ENCODE results near the gene BCL2L14.
A peak's percentile ranks its signal among the peaks of the same experiment; 100 is the strongest.

The BCL2L14 gene

DNA sequence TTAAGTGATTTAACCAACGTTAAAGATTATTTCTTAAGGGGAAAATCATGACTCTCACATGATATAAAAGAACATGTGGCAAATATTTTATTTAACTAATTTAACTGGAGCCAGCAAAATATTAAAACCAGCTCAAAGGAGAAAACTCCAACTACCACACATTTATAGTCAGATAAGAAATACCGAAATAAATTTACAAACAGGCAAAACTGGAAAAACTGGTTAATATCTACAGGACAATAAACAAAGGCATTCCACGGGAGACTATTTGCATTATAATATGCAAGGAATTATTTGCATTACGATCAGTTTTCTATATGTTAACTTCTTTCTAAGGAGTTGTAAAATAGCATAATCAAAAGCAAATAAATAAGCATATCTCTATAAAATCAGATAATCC lies 13.8 kb upstream of the BCL2L14 start:
- DNase-seq, result no peak

DNA sequence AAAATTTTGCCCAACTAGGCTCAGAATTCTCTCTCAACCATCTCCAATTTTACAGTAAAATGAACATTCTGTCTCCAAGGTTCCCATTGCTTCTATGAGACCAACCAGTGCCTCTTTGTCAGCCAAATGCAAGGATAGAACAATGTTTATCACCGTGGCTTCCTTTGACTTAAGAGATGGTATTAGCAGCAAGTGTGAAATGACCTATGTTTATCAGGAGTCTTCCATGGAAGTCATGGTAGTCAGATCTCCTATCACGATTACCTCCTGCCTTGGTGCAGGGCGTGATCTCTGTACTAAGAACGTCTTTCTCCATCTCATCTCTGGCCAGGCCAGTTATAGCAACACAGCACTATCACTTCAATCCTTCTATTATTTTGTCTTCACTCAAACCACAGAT lies 6.1 kb upstream of the BCL2L14 start:
- no peak for DNase-seq

DNA sequence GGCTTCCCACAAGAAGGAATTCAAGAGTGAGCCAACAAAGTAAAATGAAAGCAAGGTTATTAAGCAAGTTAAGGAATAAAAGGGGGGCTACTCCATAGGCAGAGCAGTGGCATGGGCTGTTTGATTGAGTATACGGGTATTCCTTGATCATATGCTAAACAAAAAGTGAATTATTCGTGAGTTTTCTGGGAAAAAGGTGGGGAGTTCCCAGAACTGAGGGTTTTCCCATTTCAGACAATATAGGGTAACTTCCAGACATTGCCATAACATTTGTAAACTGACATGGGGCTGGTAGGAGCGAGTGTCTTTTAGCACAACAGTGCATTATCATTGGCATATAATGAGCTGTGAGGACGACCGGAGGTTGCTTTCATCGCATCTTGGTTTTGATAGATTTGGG lies 2.0 kb upstream of the BCL2L14 start:
- no peak for DNase-seq

DNA sequence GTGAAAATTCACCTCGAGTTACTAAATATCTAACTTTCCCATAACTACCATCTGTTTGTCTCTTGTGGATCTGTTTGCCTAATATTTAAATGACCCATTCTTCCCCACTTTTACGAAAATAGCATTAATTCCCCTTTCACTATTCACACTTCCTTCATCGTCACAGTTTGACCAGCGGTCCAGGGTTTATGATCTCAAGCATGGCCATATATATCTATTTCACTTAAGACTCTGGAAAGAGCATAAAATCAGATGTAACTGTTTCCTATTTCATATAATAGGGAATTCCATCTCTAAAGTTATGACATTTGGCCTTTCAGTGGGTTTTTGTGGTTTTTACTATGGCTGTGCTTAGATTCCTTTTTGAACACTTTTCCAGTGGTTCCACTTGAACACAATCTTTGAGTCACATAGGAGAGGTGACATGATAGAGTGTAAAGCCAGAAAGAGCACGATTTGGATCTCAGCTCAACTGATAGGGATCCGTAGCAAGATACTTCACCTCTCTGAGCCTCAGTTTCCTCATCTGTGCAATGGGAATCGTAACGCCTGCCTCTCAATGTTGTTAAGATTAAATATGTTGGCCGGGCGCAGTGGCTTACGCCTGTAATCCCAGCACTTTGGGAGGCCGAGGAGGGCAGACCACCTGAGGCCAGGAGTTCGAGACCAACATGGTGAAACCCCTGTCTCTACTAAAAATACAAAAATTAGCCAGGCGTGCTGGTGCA lies 754 bp upstream of the BCL2L14 start:
- no peak for DNase-seq

DNA sequence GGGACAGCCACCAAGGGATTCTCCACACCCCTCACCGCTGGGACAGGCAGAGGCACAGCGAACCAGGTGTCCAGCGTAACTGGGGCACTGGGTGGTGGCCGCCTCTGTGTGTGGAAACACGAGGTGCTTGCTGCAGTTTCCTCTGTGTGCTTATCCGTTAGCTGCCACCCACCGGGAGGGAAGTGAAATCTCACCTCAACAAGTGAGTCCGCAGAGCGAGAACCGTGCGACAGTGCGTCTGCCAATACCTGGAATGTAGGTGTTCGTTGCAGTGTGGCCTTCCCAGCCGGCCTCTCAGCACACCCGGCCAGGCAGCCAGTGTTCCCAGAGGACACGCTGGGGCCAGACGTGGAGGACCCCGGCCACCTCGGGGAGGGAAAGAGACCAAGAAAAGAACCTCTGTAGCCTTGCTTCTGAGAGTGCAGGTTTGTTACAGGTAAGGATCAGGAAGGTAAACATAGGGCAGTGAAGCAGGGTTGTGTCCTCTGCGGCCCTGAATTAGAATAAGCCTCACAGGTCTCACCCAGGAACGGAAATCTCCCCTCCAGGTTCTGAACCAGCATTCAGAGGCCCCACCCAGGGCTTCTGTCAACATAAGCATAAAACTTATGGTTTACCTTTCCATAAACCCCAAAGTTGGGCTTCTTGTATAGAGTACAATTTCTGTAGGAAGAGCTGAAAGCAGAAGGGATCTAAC lies 1.5 kb downstream of the BCL2L14 start:
- DNase-seq, result no peak

DNA sequence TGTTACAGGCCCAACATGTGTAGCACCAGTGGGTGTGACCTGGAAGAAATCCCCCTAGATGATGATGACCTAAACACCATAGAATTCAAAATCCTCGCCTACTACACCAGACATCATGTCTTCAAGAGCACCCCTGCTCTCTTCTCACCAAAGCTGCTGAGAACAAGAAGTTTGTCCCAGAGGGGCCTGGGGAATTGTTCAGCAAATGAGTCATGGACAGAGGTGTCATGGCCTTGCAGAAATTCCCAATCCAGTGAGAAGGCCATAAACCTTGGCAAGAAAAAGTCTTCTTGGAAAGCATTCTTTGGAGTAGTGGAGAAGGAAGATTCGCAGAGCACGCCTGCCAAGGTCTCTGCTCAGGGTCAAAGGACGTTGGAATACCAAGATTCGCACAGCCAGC lies 8.6 kb downstream of the BCL2L14 start:
- DNase-seq, result no peak

DNA sequence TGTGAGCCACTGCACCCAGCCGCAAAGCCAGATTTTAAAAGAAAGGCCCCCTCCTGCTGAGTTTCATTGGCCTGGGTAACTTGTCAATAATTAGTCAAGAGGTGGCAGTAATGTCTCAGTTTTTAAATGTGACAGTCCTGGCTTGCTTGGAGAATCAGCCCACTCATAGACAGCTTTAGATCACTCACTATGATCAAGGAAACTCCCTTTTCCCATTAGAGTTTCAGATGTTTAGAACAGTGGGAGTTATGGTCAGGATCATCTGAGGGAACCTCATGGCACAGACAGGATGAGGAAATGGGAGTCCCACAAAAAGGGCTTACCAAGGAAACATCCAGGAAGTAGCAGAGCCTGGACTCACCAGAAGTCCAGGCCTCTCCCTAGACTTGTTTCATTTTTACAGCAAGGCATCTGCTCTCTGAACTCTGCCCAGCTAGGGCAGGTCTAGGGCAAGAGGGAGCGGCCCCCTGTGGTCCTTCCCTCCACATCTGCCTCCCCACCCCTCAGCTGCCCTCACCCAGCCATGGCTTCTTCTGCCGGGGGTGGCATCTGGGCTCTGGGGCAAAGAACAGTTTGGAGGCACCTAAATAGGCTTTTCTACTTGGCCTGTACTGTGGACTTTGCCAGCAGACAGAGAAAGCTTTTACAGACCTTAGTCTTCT lies 11.2 kb downstream of the BCL2L14 start:
- DNase-seq, result peak; percentile 36

DNA sequence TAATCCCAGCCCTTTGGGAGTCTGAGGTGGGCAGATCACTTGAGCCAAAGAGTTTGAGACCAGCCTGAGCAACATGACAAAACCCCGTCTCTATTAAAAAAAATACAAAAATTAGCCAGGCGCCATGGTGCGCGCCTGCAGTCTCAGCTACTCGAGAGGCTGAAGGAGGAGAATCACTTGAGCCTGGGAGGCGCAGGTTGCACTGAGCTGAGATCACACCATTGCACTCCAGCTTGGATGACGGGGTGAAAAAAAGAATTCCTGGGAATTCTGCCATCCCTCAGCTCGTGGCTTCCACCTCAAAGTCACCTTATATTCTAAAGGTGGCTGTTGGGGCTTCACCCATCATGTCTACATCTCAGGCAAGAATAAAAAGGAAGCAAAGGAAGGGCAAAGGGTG lies 12.9 kb downstream of the BCL2L14 start:
- DNase-seq, result no peak

DNA sequence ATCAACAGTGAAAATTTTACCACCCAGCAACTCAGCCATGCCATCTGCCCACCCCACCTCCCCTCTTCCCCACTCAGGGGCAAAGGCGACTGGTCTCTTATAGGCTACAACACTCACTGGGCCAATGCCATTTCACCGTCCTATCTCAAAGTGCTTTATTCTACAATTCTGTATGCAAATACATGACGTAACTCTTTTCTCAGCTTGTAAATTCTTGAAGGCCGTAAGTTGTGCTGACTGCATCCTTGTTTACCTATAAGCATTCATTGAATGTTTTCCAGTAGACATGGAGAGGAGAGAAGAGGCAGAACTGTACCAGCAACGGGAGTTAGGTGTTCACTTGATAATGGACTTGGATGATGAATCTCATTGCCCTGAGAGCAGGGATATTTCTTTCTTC lies 15.6 kb downstream of the BCL2L14 start:
- no peak for DNase-seq

DNA sequence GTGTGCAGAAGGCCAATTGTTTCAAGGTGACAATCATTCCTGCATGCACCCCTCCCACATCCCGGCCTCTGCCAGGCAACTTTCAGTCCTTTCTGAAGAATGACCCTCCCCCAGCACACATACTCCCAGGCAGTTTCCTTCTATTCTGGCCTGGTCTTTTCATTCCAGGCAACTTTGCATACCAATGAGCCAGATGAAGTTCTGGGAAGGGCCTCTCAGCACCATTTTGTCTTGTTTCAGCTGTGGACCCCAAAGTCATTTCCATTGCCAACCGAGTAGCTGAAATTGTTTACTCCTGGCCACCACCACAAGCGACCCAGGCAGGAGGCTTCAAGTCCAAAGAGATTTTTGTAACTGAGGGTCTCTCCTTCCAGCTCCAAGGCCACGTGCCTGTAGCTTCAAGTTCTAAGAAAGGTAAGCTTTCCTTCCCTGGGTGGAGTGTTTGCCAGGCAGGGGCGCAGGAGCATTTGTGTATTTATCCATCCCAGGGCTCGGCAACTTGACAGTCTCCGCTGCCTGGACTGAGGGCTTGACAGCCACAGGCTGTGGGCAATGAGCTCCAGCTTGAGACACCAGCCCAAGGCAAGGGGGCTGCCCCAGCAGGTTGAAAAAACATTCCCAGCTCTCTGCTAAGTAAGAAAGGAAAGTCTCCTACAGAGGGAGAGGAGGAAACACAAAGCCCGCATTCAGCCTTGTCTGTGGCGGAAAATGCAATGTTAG lies 16.4 kb downstream of the BCL2L14 start:
- no peak for DNase-seq

DNA sequence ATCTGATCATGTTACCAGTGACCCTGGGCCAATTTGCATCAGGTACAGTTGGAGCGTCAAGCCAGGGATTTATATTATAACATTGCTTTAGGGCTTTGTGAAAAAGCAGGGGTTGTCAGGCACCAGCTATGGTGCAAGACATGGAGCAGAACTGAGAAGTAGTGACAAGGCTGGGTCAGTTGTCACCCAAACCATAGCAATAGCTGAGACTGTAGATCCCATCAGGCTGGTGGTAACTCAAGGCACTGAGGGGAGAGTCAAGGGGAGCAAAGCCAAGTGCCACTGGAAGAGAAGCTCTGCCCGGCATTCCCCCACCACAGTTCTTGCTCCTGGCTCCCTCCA lies 16.9 kb downstream of the BCL2L14 start:
- DNase-seq, result no peak

DNA sequence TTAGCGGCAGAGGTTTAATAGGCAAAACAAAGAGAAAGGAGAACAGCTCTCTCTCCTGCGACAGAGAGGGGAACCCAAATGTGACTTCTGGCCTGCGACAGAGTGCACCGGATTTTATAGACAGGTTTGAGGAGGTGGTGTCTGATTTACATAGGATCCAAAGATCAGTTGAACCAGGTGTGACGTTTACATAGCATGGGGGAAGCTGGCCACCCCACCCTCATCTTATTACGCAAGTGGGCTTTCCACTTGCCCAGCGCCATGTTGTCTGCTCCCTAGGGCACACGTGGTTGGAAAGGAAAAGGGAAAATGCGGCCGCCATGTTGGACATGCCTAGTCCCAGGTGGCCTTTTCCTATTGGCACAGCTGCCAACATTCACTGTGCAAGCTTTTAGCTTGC lies 17.4 kb downstream of the BCL2L14 start:
- no peak for DNase-seq

DNA sequence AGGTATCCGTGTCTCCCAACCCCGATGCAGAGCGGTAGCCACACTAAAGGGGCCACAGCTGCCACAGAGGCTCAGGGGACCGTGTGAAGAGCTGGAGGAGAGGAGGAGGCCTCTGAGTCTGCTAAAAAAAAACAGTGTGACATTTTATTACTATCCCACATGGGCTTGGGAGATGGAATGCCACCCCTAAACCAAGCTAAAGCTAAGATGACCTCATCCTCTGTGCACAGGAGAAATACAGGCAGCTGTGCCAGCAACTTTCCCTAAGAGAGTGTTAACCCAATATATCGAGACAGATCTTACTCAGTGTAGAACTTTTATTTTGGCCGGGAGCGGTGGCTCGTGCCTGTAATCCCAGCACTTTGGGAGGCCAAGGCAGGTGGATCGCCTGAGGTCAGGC lies 18.0 kb downstream of the BCL2L14 start:
- no peak for DNase-seq

DNA sequence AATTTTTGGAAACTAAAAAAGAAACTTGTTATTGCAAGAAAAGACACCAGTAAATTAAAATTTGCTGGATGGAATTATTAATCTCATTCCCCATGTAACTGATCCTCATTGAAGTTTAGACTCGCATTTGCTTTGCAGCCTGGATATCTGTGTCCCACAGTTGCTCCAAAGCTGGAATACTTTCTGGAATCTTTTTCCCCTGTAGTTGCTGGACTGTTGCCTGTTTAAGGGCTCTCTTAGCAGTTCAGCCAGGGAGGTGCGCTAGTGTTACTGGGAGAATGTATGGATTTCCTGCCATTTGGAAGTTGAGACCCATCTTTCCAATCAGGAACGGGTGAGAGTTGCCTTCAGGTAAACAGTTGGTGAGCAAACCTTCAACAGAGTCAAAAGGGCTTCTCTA lies 20.3 kb downstream of the BCL2L14 start:
- no peak for DNase-seq

DNA sequence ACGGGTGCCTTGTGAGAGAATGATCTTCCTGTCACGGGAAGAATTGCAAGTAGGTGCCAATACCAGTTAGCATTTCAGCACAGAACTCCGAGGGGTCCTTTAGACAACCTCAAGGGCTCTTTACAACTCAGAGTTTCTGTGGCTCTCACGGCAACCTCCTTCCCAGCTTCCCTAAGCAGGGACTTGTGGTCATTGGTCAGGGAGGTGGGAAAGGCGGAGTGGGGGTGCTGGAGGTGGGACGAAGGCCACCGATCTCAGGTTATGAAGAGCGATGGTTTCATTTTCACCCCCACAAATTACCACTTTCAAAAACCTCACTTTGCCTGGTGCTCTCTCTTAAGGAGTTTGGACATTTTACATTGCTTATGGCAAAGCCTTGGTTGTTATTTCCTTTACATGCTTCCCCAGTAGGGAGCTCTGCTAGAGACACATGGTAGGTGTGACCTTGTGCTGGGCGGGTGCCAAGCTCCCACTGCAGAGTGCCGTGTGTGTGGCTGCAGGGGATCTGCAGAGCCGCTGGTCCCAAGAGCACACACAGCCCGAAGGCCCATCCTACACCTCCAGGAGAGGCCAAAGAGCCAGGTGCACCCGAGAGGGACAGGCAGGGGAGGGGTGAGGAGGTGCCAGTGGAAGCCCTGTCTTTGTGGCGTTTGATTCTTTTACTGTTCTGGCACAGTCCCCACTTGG lies 21.4 kb downstream of the BCL2L14 start:
- DNase-seq, result peak; percentile 78

DNA sequence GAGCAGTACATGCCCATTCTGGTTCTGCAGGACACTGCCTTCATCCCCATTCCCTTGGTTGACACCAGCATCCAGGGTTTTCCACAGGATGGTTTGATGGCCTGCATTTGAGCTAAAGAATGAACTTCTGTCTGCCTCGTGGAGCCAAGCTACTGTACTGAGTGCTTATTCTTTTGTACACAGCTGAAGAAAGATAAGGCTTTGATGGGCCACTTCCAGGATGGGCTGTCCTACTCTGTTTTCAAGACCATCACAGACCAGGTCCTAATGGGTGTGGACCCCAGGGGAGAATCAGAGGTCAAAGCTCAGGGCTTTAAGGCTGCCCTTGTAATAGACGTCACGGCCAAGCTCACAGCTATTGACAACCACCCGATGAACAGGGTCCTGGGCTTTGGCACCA lies 23.7 kb downstream of the BCL2L14 start:
- no peak for DNase-seq

DNA sequence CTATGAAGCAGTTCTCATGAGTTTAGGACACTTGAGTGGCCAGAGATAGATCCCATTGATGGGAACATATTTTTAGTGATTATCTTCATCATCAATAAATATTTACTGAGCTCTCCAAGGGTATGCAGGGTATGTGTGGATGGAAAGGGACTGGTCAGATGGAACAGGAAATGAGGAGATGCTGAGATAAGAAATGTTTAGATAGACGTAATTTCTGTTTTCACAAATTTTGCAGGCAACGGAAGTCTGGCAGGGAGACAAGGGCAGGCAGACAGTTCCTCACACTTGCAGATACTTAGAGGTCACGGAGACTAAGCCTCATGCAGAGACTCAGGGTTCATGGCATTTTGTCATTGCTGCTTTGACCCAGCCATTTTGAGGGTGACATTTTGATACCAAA lies 24.3 kb downstream of the BCL2L14 start:
- DNase-seq, result no peak

DNA sequence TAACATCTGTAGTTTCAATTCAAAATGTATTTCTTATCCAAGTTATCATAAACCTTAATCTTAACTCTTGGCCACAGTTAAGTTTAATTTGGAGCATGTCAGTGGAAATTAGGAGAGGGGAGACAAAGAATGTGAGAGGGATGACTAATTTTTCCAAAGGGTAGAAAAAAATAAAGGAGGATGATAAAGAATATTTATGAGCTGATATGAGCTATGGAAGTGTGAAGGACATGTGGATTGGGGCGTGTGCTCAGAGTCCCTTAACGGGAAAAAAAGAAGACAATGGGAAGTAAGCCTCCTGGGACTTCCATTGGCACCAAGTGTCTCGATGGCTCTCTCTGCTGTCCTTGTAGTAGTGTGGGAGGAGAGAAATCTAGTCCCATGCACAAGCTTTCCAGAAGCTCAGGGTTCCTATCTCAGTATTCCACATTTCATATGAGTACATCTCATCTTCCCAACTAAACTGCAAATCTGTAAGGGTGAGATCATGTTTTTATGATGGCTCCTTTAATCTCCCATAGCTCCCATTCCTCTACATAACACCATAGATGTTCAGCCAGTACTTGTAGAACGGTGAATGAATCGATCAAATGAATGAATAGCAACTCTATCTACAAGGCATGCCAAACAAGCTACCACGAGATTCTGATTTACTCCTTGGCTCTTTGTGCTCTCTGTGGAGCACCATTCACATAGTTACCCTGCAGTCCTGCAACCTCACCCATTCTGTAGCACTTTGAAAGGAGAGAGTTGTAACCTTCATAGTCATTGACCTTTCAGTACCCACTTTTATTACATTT lies 27.4 kb downstream of the BCL2L14 start:
- DNase-seq, result no peak

DNA sequence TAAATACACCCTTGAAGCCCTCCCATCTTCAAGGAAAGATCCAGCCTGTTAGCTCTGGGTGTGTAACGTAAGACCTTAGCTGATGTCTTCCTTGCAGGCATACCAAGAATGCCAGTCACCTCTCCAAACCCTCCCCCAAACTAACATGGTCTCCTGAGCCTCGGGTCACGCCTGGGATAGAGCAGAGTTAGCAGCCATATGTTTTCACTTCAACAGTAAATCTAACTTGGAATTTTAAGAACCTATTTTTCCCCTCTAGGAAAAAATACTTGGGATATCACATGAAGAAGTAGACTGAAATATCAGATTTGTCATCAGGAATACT lies 27.9 kb downstream of the BCL2L14 start:
- DNase-seq, result no peak

DNA sequence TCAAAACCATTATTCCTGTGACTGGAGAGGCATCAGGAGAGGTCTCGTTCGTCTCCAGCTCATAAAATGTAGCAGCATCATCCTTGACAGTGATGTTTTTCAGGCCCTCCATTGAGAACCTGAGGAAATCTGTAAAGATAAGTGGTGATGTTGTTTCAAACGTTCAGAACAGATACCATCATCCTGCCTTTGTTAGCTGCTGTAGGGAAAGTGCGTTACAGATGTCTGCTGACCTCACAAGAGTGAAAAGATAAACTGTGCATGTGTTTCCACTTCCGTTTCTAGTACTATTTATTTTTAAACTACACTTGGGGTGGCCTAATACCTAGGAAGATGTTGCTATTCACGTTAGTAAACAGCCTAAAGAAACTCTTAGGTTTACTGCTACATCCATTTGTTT lies 28.4 kb downstream of the BCL2L14 start:
- DNase-seq, result no peak

DNA sequence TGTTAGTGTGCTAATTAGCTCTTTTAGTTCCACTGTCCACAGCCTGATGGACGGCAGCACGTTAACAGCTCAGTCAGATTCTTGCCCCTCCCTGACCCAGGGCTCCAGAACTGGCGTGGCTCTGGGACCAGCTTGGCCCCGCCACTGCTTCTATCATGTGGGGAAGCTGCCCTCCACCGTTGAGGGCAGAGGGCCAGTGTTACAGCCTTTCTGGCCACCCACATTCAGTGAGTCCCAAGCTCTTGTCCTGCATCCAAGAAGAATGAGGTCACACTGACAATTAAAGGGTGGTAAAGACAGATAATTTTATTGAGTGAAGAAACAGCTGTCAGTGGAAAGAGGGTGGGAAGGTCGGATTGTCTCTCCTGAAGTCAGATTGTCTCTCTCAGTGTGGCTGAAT lies 36.9 kb downstream of the BCL2L14 start:
- no peak for DNase-seq

DNA sequence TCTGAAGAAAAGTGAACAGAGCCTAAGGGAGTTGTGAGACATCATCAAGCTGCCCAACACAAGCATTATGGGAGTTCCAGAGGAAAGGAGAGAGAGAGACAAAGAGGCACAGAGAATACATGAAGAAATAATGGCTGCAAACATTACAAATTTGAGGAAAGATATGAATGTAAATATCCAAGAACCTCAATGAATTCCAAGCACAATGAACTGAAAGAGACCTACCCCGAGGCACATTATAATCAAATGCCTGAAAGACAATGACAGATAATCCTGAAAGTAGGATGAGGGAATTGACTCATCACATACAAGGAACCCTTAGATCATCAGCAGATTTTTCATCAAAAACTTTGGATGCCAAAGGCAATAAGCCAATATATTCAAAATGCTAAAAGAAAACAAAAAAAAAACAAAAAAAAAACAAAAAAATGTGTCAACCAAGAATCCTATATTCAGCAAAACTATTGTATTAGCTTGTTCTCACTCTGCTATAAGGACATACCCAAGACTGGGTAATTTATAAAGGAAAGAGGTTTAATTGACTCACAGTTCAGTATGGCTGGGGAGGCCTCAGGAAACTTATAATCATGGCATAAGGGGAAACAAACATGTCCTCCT lies 37.8 kb downstream of the BCL2L14 start:
- DNase-seq, result no peak

All from NCI-H2029 (cell line).